Hypothalamus (tissue), 51 donors: ENCODE results near the gene SETD2.

Experiments
- DNase-seq, 51 donors: peaks; one replicate each; lab custom pipeline; 2025; lab: John Stamatoyannopoulos, UW

Gene SETD2

DNA sequence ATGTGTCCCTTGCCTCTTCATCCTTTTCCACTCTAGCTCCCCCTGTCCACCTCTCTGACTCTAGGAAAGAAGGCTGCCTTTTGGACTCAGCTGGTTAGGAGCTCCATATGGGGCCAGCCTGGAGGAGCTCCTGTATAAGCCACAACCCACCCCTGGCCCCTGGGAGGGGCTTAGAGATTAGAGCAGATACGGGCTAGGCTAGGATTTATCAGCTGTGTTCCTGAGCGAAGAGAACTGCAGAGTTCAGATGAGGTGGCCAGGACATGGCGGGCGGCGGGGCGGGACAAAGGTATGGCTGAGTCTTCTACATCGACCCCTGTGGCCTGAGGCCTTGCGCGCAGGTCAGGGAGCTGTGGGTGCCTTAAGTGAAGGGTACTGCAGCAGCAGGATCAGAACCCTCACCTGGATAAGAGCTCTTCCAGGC is 176.6 kb downstream of the SETD2 start:
- DNase-seq: no peak

DNA sequence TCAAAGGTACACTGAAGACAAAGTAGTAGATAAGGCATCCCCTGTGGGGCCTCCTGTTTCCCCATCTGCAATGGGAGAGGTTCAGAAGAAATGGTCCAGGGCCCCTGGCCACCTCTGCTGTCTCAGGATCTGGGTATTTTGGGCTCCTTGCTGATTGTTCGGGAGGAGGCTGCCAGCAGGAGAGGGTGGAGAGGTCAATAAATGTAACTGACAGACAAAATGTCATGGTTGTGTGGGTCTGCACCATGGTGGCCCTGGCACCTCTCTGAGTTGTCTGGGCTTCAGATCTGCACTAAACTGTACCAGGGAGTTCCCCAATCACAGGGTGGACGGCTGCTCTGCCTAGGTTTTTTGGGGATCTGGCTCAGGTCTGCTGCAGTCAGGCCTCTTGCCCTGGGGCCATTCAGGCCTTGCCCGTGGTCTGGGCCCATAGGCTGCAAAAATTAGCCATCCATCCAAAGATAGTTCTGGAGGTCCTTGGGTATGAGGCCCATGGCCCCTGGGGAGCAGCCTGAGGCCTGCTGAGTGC is 177.1 kb downstream of the SETD2 start:
- DNase-seq: no peak

DNA sequence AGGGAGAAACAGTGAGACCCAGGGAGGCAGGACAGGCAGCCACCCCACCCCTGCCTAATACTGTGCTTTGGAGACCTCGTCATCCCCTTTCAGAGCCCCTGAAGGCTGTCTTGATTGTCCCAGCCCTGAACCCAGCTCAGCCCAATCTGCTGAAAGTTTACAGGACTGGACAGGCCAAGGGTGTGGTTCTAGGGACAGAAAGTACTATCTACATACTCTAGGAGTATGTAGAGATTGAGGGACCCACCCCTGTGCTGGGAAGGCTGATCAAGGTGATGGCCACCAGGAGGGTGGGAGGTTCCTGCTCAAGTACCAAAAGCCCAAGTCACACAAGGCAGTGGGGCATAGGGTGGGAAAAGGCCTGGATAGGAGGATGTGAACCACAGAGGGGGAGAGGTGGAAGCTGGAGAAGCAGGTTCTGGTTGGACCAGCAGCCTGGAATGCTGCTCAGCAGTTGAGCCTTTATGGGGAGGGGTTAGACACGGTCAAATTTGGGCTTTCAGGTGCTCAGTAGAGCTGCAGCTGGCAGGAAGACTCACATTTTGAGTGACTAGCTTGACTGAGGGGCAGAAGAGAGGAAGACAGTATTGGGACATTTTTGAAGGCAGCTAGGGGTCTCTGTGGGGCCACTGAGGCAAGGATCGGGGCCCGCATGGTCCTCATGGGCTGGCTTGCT is 177.7 kb downstream of the SETD2 start:
- no peak for DNase-seq

DNA sequence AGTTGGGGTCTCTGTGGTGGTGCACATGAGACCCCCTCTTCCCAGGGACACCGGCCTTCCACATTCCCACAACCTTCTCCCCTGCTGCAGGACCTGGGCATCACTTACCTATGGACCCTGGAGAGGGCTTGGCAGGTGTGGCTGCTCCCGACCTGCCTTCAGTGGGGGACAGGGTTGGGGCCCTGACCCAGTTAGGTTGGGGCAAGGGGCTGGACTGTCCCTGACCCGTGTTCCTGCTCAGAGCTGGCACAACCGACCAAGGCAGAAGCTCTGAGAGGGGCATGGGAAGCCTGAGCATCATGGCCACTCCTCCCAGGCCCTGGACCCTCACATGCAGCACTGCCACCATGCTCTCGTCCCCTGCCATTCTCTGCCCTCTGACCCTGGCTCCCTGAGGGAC is 178.3 kb downstream of the SETD2 start:
- DNase-seq: no peak

DNA sequence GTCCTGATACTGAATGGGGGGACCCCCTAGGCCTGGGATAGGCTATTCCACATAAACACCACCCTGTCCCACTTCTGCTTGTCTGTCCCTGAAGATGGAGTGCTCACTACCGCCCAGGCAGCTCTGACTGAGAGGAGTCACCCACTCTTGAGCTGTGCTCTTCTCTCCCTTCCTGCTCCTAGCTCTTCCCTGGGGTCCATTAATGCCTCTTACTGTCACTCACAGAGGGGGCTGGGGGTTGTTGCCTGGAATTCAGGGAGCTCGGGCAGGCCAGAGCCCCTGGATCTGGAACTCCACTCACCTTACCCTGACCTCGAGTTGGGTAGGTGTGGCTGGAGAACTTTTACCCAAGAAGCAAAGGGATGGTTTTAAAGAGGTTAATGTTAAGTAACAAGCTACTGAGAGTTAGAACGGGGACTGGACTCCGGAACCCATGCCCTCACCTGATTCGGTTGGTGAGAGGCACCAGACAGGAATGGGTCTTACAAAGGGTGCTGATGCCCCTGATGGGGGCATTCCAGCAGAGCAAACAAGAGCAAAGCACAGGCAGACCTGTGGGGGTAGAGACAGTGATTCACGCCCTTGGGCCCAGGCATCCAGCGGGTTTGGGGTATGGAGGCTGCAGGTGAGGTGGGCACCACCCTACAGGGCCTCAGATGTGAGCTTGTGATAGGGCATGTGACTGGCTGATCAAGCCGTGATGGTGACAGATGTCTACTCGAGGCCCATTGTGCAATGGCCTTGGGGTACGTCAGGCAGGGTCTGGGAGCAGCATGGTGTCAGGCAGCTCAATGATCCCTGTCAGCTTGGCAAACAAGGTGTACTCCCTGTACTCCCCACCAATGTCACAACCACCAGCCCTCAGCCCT is 179.1 kb downstream of the SETD2 start:
- no peak for DNase-seq

DNA sequence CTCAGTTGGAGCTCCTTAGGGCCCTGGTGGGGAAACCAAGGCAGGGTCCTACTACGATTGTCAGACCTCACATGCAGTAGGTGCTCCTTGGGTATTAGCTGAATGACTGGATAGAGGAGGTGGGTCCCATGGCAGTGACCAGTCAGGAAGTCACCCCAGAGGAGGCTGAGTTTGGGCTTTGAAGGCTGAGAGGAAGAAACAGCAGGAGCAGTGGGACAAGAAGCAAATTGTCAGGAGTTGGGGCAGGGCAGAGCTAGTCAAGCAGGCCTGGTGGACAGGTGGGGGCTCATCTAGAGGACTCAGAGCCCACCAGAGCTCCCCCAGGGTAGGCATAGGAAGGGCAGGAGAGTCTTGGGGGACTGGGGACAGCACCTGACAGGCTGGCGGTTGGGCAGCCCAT is 181.4 kb downstream of the SETD2 start:
- DNase-seq: no peak

DNA sequence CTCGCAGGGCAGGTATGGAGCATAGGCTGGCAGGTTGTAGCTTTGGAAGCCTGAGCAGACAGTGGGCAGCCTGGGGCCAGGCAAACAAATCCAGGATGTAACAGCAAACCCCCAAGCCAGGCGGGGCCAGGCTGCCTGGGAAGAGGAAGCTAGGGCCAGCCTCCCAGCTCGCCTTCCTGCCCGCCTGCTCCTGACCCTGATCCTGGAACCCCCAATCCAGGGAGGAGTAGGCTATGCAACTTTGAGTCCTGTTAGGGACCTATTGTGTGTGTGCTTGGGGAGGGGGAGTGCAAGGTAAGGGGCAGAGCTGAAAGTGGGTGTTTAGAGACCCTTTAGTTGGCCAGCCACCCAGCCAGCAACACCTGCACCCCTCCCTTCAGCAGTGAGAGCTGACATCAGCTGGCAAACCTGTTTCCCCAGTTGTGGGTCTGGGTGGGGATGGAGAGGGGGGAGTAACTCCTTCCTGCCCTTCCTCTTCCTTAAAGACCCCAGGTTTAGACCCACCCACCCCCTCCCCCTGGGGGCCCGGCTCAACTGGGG is 181.9 kb downstream of the SETD2 start:
- no peak for DNase-seq

DNA sequence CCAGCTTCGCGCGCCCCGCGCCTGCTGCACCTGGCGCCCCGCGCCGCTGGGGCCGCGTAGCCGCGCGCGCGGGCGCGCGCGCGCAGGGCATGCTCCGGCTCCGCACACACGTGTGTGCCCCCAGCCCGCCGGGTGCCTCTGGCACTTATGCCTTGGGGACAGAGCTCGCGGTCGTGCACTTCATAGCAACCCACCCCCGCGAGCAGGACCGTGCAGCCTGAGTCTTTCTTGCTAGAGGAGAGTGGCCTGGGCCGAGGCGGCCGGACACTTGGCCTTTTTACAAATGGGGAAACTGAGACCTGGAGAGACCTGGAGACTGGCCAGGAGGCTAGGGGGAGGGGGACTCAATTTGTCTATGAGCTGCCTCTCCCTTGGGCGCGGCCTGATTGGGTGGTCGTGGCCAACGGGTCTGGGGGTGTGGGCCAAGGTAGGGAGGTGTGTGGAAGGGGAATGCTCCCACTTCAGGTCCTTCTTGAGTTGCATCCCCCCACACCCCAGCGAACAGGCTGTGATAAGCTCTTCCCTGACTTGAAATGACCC is 183.9 kb downstream of the SETD2 start:
- DNase-seq: no peak

DNA sequence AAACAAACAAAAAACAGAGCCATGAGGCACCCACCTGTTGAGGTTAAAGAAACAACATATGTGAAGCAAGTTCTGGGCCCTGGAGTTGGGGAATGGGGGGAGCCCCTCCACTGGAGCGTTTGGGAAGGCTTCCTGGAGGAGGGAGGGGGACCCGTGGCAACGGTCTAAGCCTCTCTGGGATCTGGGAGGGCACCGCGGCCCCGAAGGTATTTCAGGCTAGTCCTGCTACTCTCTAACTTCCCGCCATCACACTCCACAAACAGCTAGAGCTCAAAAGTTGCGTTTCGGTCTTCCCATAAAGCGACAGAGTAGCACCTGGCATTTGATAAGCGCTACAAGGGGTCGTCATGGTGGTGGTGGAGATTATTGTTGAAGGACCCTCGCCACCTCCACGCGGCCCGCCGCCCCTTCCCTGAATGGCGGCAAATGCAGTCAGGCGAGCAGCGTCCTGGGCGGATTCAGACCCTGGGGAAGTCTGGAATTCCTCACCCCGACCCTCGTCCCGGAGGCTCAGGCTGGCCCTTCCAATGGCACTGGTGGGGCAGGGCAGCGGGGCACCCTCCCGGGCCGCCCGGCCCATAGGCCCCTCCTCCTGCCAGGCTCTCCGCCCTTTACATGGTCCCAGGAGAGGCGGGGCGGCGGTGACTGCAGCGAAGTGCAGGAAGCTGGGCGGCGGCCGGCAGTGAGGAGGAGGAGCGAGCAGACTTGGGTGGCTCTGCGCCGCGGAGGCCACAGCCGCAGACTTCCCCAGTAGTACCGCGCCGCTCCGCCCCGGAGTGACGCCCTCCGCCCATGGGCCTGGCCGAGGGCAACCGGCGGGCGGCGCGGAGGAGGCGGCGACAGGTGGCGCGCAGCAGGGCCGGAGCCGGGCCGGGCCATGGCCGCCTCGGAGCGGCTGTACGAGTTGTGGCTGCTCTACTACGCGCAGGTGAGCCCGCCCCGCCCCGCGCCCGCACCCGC is 184.6 kb downstream of the SETD2 start, which contains the start of gene NBEAL2:
TSS of gene NBEAL2 (plus strand) at position 682 of the 960 bp plus-strand sequence. CDS start at position 878, 196 bp downstream.
- peak in 48 of 51 donors; percentile 11 to 86 (median 62) for DNase-seq

DNA sequence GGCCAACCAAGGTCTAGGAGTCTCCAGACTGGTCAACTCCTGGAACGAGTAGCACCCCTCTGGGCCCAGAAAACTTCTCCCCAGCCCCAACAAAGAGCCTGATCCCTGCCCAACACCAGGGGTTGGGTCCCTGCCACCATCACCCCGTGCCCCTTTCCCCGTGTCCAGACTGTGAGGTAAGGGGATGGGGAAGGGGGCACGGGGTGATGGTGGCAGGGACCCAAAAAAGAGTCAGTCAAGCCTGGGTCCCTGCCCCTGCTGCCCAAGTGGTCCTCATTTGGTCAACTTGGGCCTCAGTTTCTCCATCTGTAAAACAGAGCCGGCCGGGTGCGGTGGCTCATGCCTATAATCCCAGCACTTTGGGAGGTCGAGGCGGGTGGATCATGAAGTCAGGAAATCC is 185.5 kb downstream of the SETD2 start:
- no peak for DNase-seq

DNA sequence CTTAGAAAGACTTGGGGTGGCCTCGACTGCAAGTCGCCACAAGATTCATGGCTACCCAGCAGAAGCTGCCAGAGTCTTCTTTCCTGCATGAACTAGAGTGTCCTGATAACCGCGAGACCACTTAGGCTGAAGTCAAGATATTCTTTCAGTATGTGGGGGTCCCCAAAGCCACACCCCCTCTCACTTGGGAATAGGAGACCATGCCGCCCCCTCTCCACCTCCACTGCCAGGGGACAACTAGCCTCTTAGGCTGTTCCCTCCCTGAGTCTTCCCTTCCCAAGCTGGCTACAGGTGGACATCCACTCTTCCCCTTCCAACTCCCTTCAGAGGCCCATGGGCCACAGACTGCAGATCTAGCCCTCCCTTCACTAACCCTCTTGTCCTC is 186.1 kb downstream of the SETD2 start:
- DNase-seq: no peak

DNA sequence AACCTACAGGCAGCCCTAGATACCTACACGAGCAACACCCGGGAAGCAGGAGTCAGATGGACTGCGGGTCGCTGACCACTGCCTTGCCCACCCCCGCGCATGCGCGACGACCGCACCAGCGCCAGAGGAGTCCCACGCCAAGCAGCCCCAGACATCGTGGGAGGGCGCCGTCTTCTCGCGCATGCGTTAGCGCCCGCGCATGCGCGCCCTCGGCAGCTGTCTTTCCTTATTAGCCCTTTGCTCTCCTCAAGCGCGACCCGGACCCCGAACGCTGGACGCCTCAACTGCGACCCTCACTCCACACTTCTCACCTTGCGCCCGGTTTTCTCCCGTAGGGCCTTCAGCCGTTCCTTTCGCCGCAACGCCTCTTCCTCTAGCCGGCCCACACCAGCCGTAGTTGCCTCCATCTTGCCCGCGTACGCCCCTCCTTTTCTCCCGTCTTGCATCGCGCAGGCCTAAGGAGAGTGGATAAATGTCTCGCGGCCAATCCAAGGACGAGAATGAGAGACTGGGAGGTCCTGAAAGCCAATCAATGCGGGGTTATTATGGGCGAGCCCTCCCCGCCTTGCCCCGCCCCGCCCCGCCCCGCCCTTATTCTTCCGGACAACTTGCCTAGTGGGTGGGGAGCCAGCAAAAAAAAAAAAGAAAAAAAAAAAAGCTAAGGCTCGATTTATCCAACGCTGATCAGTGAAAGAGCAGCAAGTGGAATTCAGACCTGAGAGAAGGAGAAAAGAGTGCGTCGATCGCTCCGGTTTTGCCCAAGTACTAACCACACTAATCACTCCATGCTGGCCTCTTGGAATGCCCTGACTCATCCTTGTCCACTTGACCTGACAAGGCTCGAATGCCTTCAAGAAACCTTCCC is 187.4 kb downstream of the SETD2 start, which contains the start of gene CCDC12:
TSS of gene CCDC12 (minus strand) at position 420 of the 865 bp plus-strand sequence. CDS start at position 407, 13 bp downstream.
- DNase-seq: peak; percentile 85 to 99 (median 96)

DNA sequence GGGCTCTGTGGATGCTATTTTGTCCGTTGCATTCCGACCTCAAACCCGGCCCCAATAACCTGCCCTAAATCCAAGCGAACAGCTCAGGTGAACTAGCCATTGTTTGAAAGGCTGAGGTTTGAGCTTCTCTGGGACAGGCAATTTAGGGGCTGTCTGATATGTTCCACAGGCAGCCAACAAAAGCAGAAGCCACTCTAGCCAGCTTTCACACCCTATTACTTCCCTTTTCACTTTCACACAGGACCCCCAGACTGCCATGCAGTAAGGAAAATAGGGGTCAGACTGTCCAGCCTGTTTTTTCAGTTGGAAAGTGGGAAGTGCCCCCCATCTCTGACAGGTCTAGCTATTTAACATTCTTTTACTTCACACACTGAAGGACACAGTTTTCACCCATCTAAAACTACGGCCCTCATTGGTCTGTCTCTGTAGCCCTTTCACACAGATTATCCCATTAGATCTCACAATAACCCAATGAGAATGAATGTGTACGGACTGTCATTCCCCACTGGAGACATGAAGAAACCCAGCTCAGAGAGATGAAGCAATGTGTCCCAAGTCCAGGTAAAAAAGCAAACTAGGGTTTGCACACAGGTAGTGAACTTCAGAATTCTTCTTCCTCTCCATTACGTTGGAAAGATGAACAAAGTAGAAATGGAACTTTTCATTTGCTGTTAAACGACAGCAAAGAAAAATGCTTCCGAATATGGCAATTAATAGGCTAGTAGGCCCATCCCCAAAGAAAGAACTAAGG is 189.3 kb downstream of the SETD2 start:
- no peak for DNase-seq

DNA sequence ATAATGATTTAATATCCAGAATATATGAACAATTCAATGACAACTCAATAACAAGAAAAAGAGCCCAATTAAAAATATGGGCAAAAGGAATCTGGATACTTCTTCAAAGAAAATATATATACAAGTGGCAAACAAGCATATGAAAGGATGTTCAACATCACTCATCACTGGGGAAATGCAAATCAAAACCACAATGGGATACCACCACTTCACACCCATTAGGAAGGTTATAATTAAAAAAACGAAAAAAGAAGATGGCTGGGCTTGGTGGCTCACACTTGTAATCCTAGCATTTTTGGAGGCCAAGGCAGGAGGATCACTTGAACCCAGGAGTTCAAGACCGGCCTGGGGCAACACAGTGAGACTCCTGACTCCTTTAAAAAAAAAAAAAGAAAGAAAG is 191.5 kb downstream of the SETD2 start:
- no peak for DNase-seq

DNA sequence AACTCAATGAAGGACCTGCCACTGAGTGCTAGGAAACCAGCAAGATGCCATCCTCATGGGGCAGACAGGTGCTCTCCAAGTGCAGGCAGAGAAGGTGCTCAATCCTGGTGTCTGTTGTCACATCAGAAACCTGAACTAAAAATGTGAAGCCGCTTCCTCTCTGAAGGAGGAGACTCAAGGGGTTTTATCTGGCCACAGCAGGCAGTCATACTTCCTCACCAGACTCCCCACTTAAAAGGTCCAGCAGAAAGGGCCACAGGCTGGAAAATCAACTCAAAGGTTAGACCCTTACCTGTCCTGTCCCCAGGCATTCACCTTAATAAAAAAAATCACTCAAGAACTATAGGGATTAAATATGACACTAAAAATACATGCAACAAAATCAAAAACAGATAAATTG is 192.2 kb downstream of the SETD2 start:
- DNase-seq: no peak

DNA sequence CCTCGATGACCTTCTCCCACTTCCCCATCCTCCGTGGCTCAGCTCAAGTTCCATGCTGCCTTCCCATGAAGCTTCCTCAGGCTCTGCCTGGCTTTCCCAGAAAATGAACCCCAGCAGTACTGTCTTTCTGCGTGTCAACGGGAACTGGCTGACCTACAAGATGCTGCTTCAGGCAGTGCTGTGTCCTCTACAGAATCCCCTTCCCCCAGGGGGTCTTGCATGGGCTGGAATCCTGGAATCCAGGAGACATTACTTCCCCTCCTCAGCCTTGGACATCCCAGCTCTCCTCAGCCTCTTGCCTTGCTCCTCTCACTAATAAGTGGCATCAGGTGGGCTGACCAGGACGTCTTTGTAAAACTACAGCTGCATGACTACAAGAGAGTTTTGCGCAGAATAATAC is 192.8 kb downstream of the SETD2 start:
- DNase-seq: no peak

DNA sequence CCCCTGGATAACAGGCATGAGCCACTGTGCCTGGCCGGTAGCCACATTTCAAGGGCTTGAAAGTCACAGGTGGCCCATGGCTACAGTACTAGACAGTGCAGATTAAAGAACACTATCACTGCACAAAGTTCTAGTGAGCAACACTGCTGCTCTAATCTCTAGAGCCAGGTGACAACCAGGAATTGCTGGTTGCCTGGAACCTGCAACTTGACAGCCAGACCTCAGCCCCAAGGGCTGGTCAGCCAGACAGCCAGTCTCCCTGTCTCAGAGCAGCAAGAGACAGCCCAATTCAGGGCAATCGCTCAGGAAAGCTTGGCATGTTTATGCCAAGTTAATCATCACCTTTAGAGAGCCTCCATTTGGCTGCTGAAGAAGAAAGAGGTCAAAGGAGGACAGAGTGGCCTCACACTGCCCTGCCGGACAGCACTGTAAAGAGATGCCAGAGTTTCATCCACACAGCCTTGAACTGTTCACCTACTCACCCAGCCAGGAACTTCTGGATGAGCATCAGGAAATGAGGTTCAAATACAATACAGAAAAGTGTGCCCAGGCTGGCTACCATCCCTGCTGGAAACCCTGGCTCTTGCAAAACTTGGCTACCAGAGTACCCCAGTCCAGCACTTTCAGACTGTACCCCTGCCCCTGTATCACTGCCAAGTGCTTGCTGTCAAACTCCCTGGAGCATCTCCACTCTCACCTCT is 193.4 kb downstream of the SETD2 start:
- DNase-seq: peak in 8 of 51 donors; percentile 16 to 48 (median 26)
